Spleen (tissue), 7 donors: Measurements from ENCODE around the gene KCND3.

ENCODE experiments used
- CTCF ChIP-seq, 11 experiments: fragments of 200-600 bp in 7 of 11; fragments of 450-650 bp in 4 of 11; sonication (generic) in 4 of 11; IDR thresholded peaks in 8 of 11; conservative IDR thresholded peaks in 3 of 11; 1 replicate in 7 of 11; 2 replicates in 4 of 11; pipeline versions ENCODE4 v1.4.0 to v1.8.0; 2016 to 2021; ENCODE audit warnings: antibody characterized with exemption in 11 of 11, inconsistent platforms in 4 of 11, mild to moderate bottlenecking in 1 of 11
- POLR2A ChIP-seq, 3 donors: fragments of 450-650 bp; IDR thresholded peaks; one replicate each; pipeline ENCODE4 v1.5.1; 2017; ENCODE audit warnings: antibody characterized with exemption in 3 of 3, mild to moderate bottlenecking in 1 of 3
- donor health status: DM: no; HTN: no; CAD: no; lungs with moderate emphysema.
- donor health status: DM: no; HTN: no; CAD: no.
- donor health status: DM: no; HTN: no; CAD: no.

GRCh38 chr1:111818081-111818480, 171.4 kb downstream of the KCND3 start:
- TF ChIP-seq CTCF (IDR thresholded peaks at IDR 0.05 in 8 of 11, conservative IDR thresholded peaks at IDR 0.05 in 3 of 11): no peak
- TF ChIP-seq POLR2A (IDR thresholded peaks at IDR 0.05): no peak
